ENCODE results near the gene CFAP58. TPM values are rescaled to one million over a fixed set of nuclear protein-coding genes. Genes with fewer than 3 reads are reported as not detected.
A peak's percentile ranks its signal among the peaks of the same experiment; 100 is the strongest.

The CFAP58 gene
- total RNA-seq, 2 donors from 2014 or later: 3.5 to 4.8 TPM

- H3K4me3 ChIP-seq: no peak overlapping the region
- no peak for TF ChIP-seq CTCF (IDR thresholded peaks at IDR 0.05)
- no peaks in the 10 kb centered on the region for H3K36me3 ChIP-seq
- no peaks in the 10 kb centered on the region for H3K27me3 ChIP-seq
- no peaks in the 10 kb centered on the region for H3K4me1 ChIP-seq
- no peaks in the 10 kb centered on the region for H3K9me3 ChIP-seq
- H3K27ac ChIP-seq: no peak overlapping the region
- DNase-seq (ENCODE audit: low spot score): no peak
Observed at GRCh38 chr10:104391969-104392296, 38.3 kb downstream of the CFAP58 start.

GRCh38 chr10:104393387-104393786, 39.8 kb downstream of the CFAP58 start:
- no peak for TF ChIP-seq CTCF (IDR thresholded peaks at IDR 0.05)
- H3K4me3 ChIP-seq: no peak overlapping the region
- no peaks in the 10 kb centered on the region for H3K4me1 ChIP-seq
- H3K27ac ChIP-seq: no peak overlapping the region
- H3K36me3 ChIP-seq: no peaks in the 10 kb centered on the region
- no peak for DNase-seq (ENCODE audit: low spot score)
- no peaks in the 10 kb centered on the region for H3K9me3 ChIP-seq
- H3K27me3 ChIP-seq: no peaks in the 10 kb centered on the region

GRCh38 chr10:104396581-104396980, 42.9 kb downstream of the CFAP58 start:
- Histone ChIP-seq H3K4me3 (no peak overlapping the region), H3K27me3 (no peaks in the 10 kb centered on the region), H3K4me1 (no peaks in the 10 kb centered on the region), H3K9me3 (no peaks in the 10 kb centered on the region), H3K36me3 (no peaks in the 10 kb centered on the region), H3K27ac (no peak overlapping the region)
- TF ChIP-seq CTCF (IDR thresholded peaks at IDR 0.05): no peak
- DNase-seq (ENCODE audit: low spot score): no peak

- no peak overlapping the region for H3K4me3 ChIP-seq
- no peak for DNase-seq (ENCODE audit: low spot score)
- no peaks in the 10 kb centered on the region for H3K9me3 ChIP-seq
- H3K4me1 ChIP-seq: no peaks in the 10 kb centered on the region
- no peak for TF ChIP-seq CTCF (IDR thresholded peaks at IDR 0.05)
- no peak overlapping the region for H3K27ac ChIP-seq
- H3K36me3 ChIP-seq: no peaks in the 10 kb centered on the region
- no peaks in the 10 kb centered on the region for H3K27me3 ChIP-seq
Observed at GRCh38 chr10:104403636-104404035, 50.0 kb downstream of the CFAP58 start.

GRCh38 chr10:104406715-104407650, 53.4 kb downstream of the CFAP58 start:
- Histone ChIP-seq H3K36me3 (no peaks in the 10 kb centered on the region), H3K4me1 (no peaks in the 10 kb centered on the region), H3K9me3 (no peaks in the 10 kb centered on the region), H3K27ac (no peak overlapping the region), H3K27me3 (no peaks in the 10 kb centered on the region), H3K4me3 (no peak overlapping the region)
- TF ChIP-seq CTCF (IDR thresholded peaks at IDR 0.05): peak; percentile 26 to 65
- DNase-seq (ENCODE audit: low spot score): no peak

GRCh38 chr10:104413528-104413927, 59.9 kb downstream of the CFAP58 start:
- TF ChIP-seq CTCF (IDR thresholded peaks at IDR 0.05): no peak
- H3K4me1 ChIP-seq: no peaks in the 10 kb centered on the region
- no peaks in the 10 kb centered on the region for H3K27me3 ChIP-seq
- no peak overlapping the region for H3K4me3 ChIP-seq
- no peak for DNase-seq (ENCODE audit: low spot score)
- H3K36me3 ChIP-seq: no peaks in the 10 kb centered on the region
- H3K9me3 ChIP-seq: no peaks in the 10 kb centered on the region
- H3K27ac ChIP-seq: no peak overlapping the region

All from right atrium auricular region (tissue), 2 donors.